ENCODE data around the gene SLC52A3.

SLC52A3 gene

DNA sequence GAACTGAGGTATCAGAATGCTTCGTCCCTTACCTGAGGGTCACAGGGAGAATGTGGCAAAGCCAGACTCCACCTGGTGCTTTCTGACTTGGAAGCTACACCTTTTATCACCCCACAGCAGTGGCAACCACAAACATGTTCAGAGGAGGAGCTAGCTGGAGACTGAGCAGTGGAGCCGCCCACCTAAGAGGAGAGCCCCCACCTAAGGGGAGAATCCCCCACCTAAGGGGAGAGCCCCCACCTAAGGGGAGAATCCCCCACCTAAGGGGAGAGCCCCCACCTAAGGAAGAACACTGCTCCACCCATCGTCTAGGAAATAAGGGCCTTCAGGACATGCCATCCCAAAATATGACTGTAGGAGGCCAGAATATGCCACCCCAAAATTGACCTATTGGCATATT, 4.0 kb downstream of the SLC52A3 start:
- DNase-seq, result no peak

GRCh38 chr20:761418-762381, 6.6 kb downstream of the SLC52A3 start:
- DNase-seq, result no peak

GRCh38 chr20:760751-761417, 7.4 kb downstream of the SLC52A3 start:
- peak; percentile 49 for DNase-seq

- DNase-seq, result peak; percentile 47
Observed at GRCh38 chr20:757506-757905, 10.8 kb downstream of the SLC52A3 start.

GRCh38 chr20:755941-756340, 12.4 kb downstream of the SLC52A3 start:
- no peak for DNase-seq

GRCh38 chr20:754904-755303, 13.4 kb downstream of the SLC52A3 start:
- DNase-seq, result no peak

GRCh38 chr20:753897-754635, 14.2 kb downstream of the SLC52A3 start:
- DNase-seq, result no peak

DNA sequence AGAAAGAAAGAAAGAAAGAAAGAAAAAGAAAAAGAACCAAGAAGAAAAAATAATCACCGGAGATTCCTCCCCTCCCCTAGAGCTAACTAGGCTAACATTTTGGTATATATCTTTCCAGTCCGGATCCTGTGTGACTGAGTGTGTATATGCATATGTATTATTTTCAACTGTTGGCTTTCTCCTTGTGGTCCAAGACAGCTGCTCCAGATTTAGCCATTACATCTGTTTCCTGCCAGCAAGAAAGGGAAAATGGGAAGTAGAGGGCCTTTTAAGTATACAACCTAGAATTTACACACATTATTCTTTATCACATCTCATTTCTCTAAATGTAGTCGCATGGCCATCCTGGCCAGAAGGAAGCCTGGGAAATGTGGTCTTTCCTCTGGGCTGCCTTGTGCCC, 15.2 kb downstream of the SLC52A3 start:
- DNase-seq, result peak; percentile 62

- no peak for DNase-seq
Observed at GRCh38 chr20:752291-752690, 16.0 kb downstream of the SLC52A3 start.

- DNase-seq, result no peak
Observed at GRCh38 chr20:751761-752160, 16.5 kb downstream of the SLC52A3 start.

- peak; percentile 25 for DNase-seq
Observed at GRCh38 chr20:750801-751200, 17.5 kb downstream of the SLC52A3 start.

DNA sequence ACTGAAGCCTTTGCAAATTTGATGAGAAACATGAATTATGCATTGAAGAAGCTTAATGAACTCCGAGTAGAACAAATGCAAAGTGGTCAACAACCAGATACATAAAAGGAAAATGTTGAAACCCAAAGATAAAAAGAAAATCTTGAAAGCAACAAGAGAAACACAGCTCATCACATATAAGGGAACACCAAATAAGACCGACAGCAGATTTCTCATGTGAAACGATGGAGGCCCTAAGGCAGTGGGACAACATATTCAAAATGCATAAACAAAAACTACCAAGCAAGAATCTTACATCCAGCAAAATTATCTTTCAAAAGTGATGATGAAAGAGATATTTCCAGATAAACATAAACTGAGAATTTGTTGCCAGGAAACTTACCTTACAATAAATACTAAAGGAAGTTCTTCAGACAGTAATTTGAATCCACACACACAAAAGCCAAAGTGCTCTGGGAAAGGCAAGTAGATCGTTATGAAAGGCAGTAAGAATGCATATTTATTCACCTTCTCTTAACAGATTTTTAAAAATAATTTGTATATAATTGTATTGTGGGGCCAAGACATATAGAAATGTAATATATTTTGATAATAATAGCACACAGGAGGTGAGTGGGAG, 22.5 kb downstream of the SLC52A3 start:
- peak; percentile 49 for DNase-seq

DNA sequence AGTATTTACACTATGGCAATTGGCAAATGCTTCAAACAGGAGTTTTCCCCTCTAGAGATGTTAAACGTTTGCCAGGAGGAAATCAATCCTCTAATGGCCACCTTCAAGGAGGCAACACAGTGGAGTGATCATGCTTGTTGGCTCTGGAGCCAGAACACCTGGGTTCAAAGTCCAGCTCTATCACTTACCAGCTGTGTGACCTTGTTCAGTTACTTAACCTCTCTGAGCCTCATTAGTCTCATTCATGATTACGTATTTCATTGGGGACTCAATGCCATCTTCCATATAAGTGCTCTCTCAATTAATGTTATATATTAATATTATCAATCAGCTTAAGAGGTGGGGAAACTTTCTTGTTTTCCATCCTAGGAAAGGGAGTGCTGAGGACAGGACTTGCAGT, 26.1 kb downstream of the SLC52A3 start:
- DNase-seq, result no peak

GRCh38 chr20:741620-742019, 26.7 kb downstream of the SLC52A3 start:
- no peak for DNase-seq

GRCh38 chr20:740162-740561, 28.1 kb downstream of the SLC52A3 start:
- DNase-seq, result no peak

- DNase-seq, result no peak
Observed at GRCh38 chr20:739736-740135, 28.6 kb downstream of the SLC52A3 start.

GRCh38 chr20:733861-734260, 34.4 kb downstream of the SLC52A3 start:
- no peak for DNase-seq

- no peak for DNase-seq
Observed at GRCh38 chr20:732727-733126, 35.6 kb downstream of the SLC52A3 start.

- no peak for DNase-seq
Observed at GRCh38 chr20:731891-732560, 36.3 kb downstream of the SLC52A3 start.

- DNase-seq, result no peak
Observed at GRCh38 chr20:730005-730404, 38.3 kb downstream of the SLC52A3 start.

- DNase-seq, result peak; percentile 83
Observed at GRCh38 chr20:728256-728944, 39.9 kb downstream of the SLC52A3 start.

- no peak for DNase-seq
Observed at GRCh38 chr20:726160-726559, 42.1 kb downstream of the SLC52A3 start.
